Measurements from ENCODE around the gene COX20. TPM values are rescaled to one million over a fixed set of nuclear protein-coding genes. Genes with fewer than 3 reads are reported as not detected.
A peak's percentile ranks its signal among the peaks of the same experiment; 100 is the strongest.

COX20 gene
- total and polyA plus RNA-seq, 2 of the 4 experiments (the other 2 are of a cell fraction) = 13.3 to 27.0 TPM

GRCh38 chr1:244843148-244843978, 7.9 kb downstream of the COX20 start:
- WGBS, 2 experiments (ENCODE audit: extremely low coverage in 2 of 2, insufficient read length in 1 of 2) = no CpG with 5 or more reads among the region's 6 CpGs
- POLR2A ChIA-PET (ENCODE audit: unreplicated experiment) = no interaction called here
- dilution Hi-C loops (cut with HindIII; ENCODE audit: low sequenced_read_pairs, unreplicated experiment) = no loop called here

More at GRCh38 chr1:244843148-244843978, 7.9 kb downstream of the COX20 start:
- H3K56ac ChIP-seq (ENCODE audit: extremely low read depth, insufficient read depth, low read length) = no peak overlapping the region
- H3K9ac ChIP-seq (ENCODE audit: low read depth, low read length) = no peak overlapping the region
- H3K4ac ChIP-seq (ENCODE audit: low read depth, low read length) = no peak overlapping the region
- H3K36me3 ChIP-seq (ENCODE audit: control insufficient read depth, insufficient read depth, low read length) = peaks cover 38% of the 10 kb centered on the region
- H3K9me1 ChIP-seq (ENCODE audit: insufficient read depth, low read length) = peaks cover 4% of the 10 kb centered on the region; the same call in 1 of the 2 replicates
- no peak overlapping the region for H2AFZ ChIP-seq (replicated peaks; ENCODE audit: low read length, poor library complexity)
- peaks cover 16% of the 10 kb centered on the region; the same call in 1 of the 2 replicates for H4K20me1 ChIP-seq (ENCODE audit: insufficient read depth, low read length)
- no peak overlapping the region for H3K4me2 ChIP-seq (ENCODE audit: low read depth, low read length)
- H3K14ac ChIP-seq (replicated peaks; ENCODE audit: low read depth, low read length) = no peak overlapping the region
- H3K27ac ChIP-seq (ENCODE audit: insufficient read depth, low read length) = peak overlapping the region; percentile 29; the same call in 1 of the 2 replicates
- no peak overlapping the region for H3K23ac ChIP-seq (ENCODE audit: low read depth, low read length)
- CTCF ChIA-PET = no interaction called here
- ATAC-seq (ENCODE audit: low read depth) (peak; percentile 31), DNase-seq (peak; percentile 42)
- no peak overlapping the region for H3K4me3 ChIP-seq (ENCODE audit: insufficient read depth, low read depth, low read length)
- H2BK20ac ChIP-seq (ENCODE audit: low read depth, low read length) = no peak overlapping the region
- in situ Hi-C loops (cut with MboI; ENCODE audit: low sequenced_read_pairs) (no loop called here), intact Hi-C loops (cut with micrococcal nuclease) (no loop called here)
- H4K8ac ChIP-seq (ENCODE audit: low read depth in 2 of 2, low read length in 2 of 2) = no peak overlapping the region
- no peak for TF ChIP-seq NFE2L2 (IDR thresholded peaks at IDR 0.05; ENCODE audit: low read depth, low read length)
- no peak for TF ChIP-seq CHD1 (IDR thresholded peaks at IDR 0.05; ENCODE audit: low read depth, low read length)
- TF ChIP-seq MAFK (IDR thresholded peaks at IDR 0.05; ENCODE audit: low read depth, low read length) = no peak
- no peak for TF ChIP-seq MAZ (IDR thresholded peaks at IDR 0.05; ENCODE audit: borderline replicate concordance, low read depth, low read length)
- no peak overlapping the region for H2AK5ac ChIP-seq (ENCODE audit: low read depth, low read length)
- H2AK9ac ChIP-seq (replicated peaks; ENCODE audit: low read depth, low read length, poor library complexity) = no peak overlapping the region
- no peak overlapping the region for H2BK15ac ChIP-seq (ENCODE audit: low read depth, low read length)
- H3K4me1 ChIP-seq (ENCODE audit: control insufficient read depth, insufficient read depth, low read length) = peaks cover 8% of the 10 kb centered on the region
- H3K79me1 ChIP-seq (ENCODE audit: low read depth in 1 of 2, low read length in 2 of 2) = peaks cover 7 to 19% of the 10 kb centered on the region in 2 experiments; a peak in 3 of 4 replicates
- H3K18ac ChIP-seq (ENCODE audit: low read depth, low read length) = no peak overlapping the region
- H2BK120ac ChIP-seq (ENCODE audit: low read depth, low read length) = no peak overlapping the region
- H3K9me3 ChIP-seq (ENCODE audit: control insufficient read depth, insufficient read depth, low read length) = no peaks in the 10 kb centered on the region
- TSS peak; percentile 60 for BruUV-seq (replicated peaks)
- H3K27me3 ChIP-seq (ENCODE audit: control insufficient read depth, insufficient read depth, low read length) = no peaks in the 10 kb centered on the region
- no peak overlapping the region for H4K5ac ChIP-seq (ENCODE audit: low read depth, low read length)
- H2BK5ac ChIP-seq (ENCODE audit: low read depth, low read length, poor library complexity, severe bottlenecking) = peak overlapping the region; percentile 23
- H4K91ac ChIP-seq (ENCODE audit: insufficient read depth, low read depth, low read length) = no peak overlapping the region

All from IMR-90 (cell line).